Right lobe of liver (tissue), 4 donors: ENCODE measurements around the gene MC3R.

Experiments used
- POLR2A ChIP-seq: fragments of 450-650 bp; IDR thresholded peaks from one replicate; pipeline ENCODE4 v1.6.1; 2017; ENCODE audit warnings: antibody characterized with exemption, mild to moderate bottlenecking
- TF ChIP-seq, protein P1 (sequence below), 4 donors: fragments of 200-600 bp in 3 of 4; fragments of 450-650 bp in 1 of 4; IDR thresholded peaks; one replicate each; pipeline versions ENCODE4 v1.5.1 to v1.8.0; 2016 to 2022; ENCODE audit warnings: antibody characterized with exemption in 4 of 4, mild to moderate bottlenecking in 2 of 4
- donor health status: DM: no; HTN: no; CAD: no.
- donor health status: DM: no; HTN: no; CAD: no.
- donor health status: DM: no; HTN: yes; CAD: no.

DNA sequence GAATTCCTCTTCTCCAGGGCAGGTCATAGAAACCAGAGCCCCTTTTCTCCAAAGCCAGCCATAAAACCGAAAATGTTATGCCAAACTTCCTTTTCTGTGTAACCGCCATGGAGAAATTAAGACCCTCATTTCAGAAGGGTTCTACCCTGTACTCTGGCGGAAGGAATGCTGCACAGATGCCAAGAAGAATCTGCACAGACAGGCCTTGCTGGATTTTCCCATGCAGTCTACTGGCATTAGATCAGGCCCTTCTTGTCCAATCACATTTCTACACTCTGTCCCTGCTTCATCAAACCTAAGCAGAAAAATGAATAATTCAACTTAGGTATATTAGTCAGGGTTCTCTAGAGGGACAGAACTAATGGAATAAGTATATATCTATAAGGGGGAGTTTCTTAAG is 43.2 kb upstream of the MC3R start:
- TF ChIP-seq, protein P1, sequence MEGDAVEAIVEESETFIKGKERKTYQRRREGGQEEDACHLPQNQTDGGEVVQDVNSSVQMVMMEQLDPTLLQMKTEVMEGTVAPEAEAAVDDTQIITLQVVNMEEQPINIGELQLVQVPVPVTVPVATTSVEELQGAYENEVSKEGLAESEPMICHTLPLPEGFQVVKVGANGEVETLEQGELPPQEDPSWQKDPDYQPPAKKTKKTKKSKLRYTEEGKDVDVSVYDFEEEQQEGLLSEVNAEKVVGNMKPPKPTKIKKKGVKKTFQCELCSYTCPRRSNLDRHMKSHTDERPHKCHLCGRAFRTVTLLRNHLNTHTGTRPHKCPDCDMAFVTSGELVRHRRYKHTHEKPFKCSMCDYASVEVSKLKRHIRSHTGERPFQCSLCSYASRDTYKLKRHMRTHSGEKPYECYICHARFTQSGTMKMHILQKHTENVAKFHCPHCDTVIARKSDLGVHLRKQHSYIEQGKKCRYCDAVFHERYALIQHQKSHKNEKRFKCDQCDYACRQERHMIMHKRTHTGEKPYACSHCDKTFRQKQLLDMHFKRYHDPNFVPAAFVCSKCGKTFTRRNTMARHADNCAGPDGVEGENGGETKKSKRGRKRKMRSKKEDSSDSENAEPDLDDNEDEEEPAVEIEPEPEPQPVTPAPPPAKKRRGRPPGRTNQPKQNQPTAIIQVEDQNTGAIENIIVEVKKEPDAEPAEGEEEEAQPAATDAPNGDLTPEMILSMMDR (IDR thresholded peaks at IDR 0.05) = no peak
- TF ChIP-seq POLR2A = no peak
